DND-41 (cell line): ENCODE data around the gene TPP1.

ENCODE experiments used
- ATAC-seq: fragments of 200-7000 bp; cut with Tn5 transposase; 3 replicates; pipeline ENCODE4 v1.9.1; 2021; ENCODE audit warnings: low read depth; ENCODE audit not compliant: insufficient read depth
- DNase-seq: peaks from one replicate; pipeline ENCODE4 v3.0.0-alpha.2; 2020
- H2AFZ ChIP-seq: 2 replicates; pipeline ENCODE4 v1.6.0; 2012; ENCODE audit warnings: low read depth, low read length
- H3K27ac ChIP-seq: 2 replicates; pipeline ENCODE4 v1.5.1; 2012; ENCODE audit warnings: low read length, inconsistent platforms
- H3K27me3 ChIP-seq: fragments of 200-600 bp; sonication (generic); 2 replicates; pipeline ENCODE4 v1.6.0; 2012; ENCODE audit warnings: low read length, mild to moderate bottlenecking, inconsistent platforms; ENCODE audit not compliant: insufficient read depth, poor library complexity
- H3K36me3 ChIP-seq: 2 replicates; pipeline ENCODE4 v1.5.1; 2012; ENCODE audit warnings: low read length, inconsistent platforms; ENCODE audit not compliant: insufficient read depth
- H3K4me1 ChIP-seq: 2 replicates; pipeline ENCODE4 v1.5.1; 2012; ENCODE audit warnings: mild to moderate bottlenecking, low read length; ENCODE audit not compliant: insufficient read depth
- H3K4me2 ChIP-seq: 2 replicates; pipeline ENCODE4 v1.6.0; 2012; ENCODE audit warnings: mild to moderate bottlenecking, moderate library complexity, low read length, inconsistent platforms; ENCODE audit not compliant: insufficient read depth
- H3K4me3 ChIP-seq, 2 experiments: fragments of 200-600 bp in 1 of 2; shearing (Covaris generic) in 1 of 2; 2 replicates each; pipeline ENCODE4 v1.5.1; 2012 to 2016; ENCODE audit warnings: inconsistent platforms in 2 of 2, low read length in 2 of 2, mild to moderate bottlenecking in 2 of 2, low read depth in 1 of 2, moderate library complexity in 1 of 2
- H3K79me2 ChIP-seq: 2 replicates; pipeline ENCODE4 v1.6.0; 2012; ENCODE audit warnings: low read length, inconsistent platforms; ENCODE audit not compliant: insufficient read depth
- H3K9ac ChIP-seq: 2 replicates; pipeline ENCODE4 v1.6.0; 2012; ENCODE audit warnings: low read depth, mild to moderate bottlenecking, inconsistent platforms, low read length, moderate library complexity
- H3K9me3 ChIP-seq: 2 replicates; pipeline ENCODE4 v1.5.1; 2012; ENCODE audit warnings: low read length, moderate library complexity, mild to moderate bottlenecking, inconsistent platforms; ENCODE audit not compliant: insufficient read depth, severe bottlenecking
- H4K20me1 ChIP-seq: 2 replicates; pipeline ENCODE4 v1.6.0; 2012; ENCODE audit warnings: low read length; ENCODE audit not compliant: insufficient read depth
- CTCF ChIP-seq: IDR thresholded peaks from 2 replicates; pipeline ENCODE4 v1.5.1; 2012; ENCODE audit warnings: borderline replicate concordance, low read length, moderate library complexity, mild to moderate bottlenecking; ENCODE audit not compliant: poor library complexity, severe bottlenecking; ENCODE audit errors: extremely low read depth
- EZH2 ChIP-seq: IDR thresholded peaks from 3 replicates; pipeline ENCODE4 v1.6.1; 2012; ENCODE audit warnings: borderline replicate concordance, low read depth, mild to moderate bottlenecking, moderate library complexity, low read length, inconsistent platforms; ENCODE audit not compliant: severe bottlenecking

TPP1 gene

GRCh38 chr11:6625832-6626420, 6.7 kb upstream of the TPP1 start:
- H3K4me2 ChIP-seq, result no peak overlapping the region
- no peaks in the 10 kb centered on the region for H3K79me2 ChIP-seq
- no peaks in the 10 kb centered on the region for H4K20me1 ChIP-seq
- no peaks in the 10 kb centered on the region for H3K36me3 ChIP-seq
- no peak overlapping the region for H3K27ac ChIP-seq
- H3K4me3 ChIP-seq, result no peak overlapping the region
- no peaks in the 10 kb centered on the region for H3K9me3 ChIP-seq
- no peak overlapping the region for H3K9ac ChIP-seq
- no peak overlapping the region for H2AFZ ChIP-seq
- no peak for TF ChIP-seq CTCF
- ATAC-seq (no peak), DNase-seq (no peak)
- H3K4me1 ChIP-seq, result peaks cover 9% of the 10 kb centered on the region
- no peaks in the 10 kb centered on the region for H3K27me3 ChIP-seq

- no peaks in the 10 kb centered on the region for H3K36me3 ChIP-seq
- ATAC-seq, result no peak
- H3K27me3 ChIP-seq, result no peaks in the 10 kb centered on the region
These were observed 6.1 kb upstream of the TPP1 start for GRCh38 chr11:6625156-6625831.

GRCh38 chr11:6623391-6624363, 4.5 kb upstream of the TPP1 start:
- Histone ChIP-seq H3K27ac (no peak overlapping the region), H3K9me3 (no peaks in the 10 kb centered on the region), H4K20me1 (no peaks in the 10 kb centered on the region), H3K79me2 (peaks cover 5% of the 10 kb centered on the region), H3K36me3 (no peaks in the 10 kb centered on the region), H3K9ac (no peak overlapping the region), H3K27me3 (no peaks in the 10 kb centered on the region), H2AFZ (no peak overlapping the region), H3K4me1 (peaks cover 19% of the 10 kb centered on the region), H3K4me3 (no peak overlapping the region), H3K4me2 (no peak overlapping the region)
- DNase-seq (no peak), ATAC-seq (no peak)
- TF ChIP-seq EZH2 (no peak), CTCF (no peak)

More at GRCh38 chr11:6625156-6625831, 6.1 kb upstream of the TPP1 start:
- Histone ChIP-seq H4K20me1 (no peaks in the 10 kb centered on the region), H3K4me1 (peaks cover 9% of the 10 kb centered on the region), H3K79me2 (no peaks in the 10 kb centered on the region), H3K27ac (no peak overlapping the region), H3K9me3 (no peaks in the 10 kb centered on the region), H2AFZ (no peak overlapping the region), H3K4me3 (no peak overlapping the region), H3K4me2 (no peak overlapping the region), H3K9ac (no peak overlapping the region)
- no peak for DNase-seq
- no peak for TF ChIP-seq EZH2
- TF ChIP-seq CTCF, result no peak
